Type B pancreatic cell (in vitro differentiated cells): Measurements from ENCODE around the gene ITIH3. TPM values are rescaled to one million over a fixed set of nuclear protein-coding genes. Genes with fewer than 3 reads are reported as not detected.

Experiments
- DNase-seq: peaks from one replicate; pipeline ENCODE4 v3.0.0; 2021; ENCODE audit warnings: mixed read lengths; ENCODE audit not compliant: unreplicated experiment; ENCODE audit errors: extremely low spot score
- H3K27ac Mint-ChIP-seq: 2 replicates; pipeline ENCODE4 v1.8.0; 2021; ENCODE audit warnings: mild to moderate bottlenecking, mixed read lengths
- H3K27me3 Mint-ChIP-seq: 2 replicates; pipeline ENCODE4 v1.8.0; 2021; ENCODE audit warnings: mixed read lengths
- H3K36me3 Mint-ChIP-seq: 2 replicates; pipeline ENCODE4 v1.8.0; 2021; ENCODE audit warnings: mixed read lengths
- H3K4me1 Mint-ChIP-seq: one replicate; pipeline ENCODE4 v1.8.0; 2021; ENCODE audit warnings: mixed read lengths; ENCODE audit not compliant: unreplicated experiment
- H3K4me3 Mint-ChIP-seq: 2 replicates; pipeline ENCODE4 v1.8.0; 2021; ENCODE audit warnings: mild to moderate bottlenecking, mixed read lengths
- H3K9me3 Mint-ChIP-seq: 2 replicates; pipeline ENCODE4 v1.8.0; 2021; ENCODE audit warnings: mixed read lengths
- CTCF ChIP-seq: fragments of 200-600 bp; sonication (generic); conservative IDR thresholded peaks from 2 replicates; pipeline ENCODE4 v1.5.0; 2021; ENCODE audit warnings: antibody characterized with exemption, mild to moderate bottlenecking
- microRNA-seq: library from miRNA; unstranded; fragments of <30 nt; microRNA quantifications from one replicate; pipeline ENCODE4, GENCODE V29; 2020
- total RNA-seq: library from RNA; stranded (reverse); gene quantifications from 2 replicates; pipeline ENCODE4 v1.2.1, GENCODE V29; 2021; ENCODE audit warnings: low replicate concordance

ITIH3 gene
- total RNA-seq, 1 donor from 2014 or later, result 0.97 TPM

DNA sequence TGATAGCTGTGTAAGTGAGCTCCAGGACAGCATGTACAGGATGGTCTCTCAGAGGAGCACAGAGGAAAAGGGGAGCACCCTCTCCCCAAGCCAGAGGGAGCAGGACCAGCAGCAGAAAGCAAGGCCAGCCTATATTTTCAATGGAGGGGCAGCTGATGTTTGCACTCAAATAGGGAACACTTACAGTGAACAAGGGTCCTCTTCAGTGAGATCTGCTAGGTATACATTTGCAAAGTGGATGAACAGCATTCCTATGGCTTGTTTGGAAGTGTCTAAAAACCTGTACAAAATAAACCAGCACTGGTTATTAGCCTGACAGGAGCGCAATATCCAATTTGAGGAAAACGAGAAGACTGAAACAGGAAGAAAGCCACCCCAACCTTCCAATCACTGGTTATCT, 57.8 kb downstream of the ITIH3 start:
- no peak overlapping the region for H3K4me3 Mint-ChIP-seq
- peaks cover 5% of the 10 kb centered on the region for H3K36me3 Mint-ChIP-seq
- TF ChIP-seq CTCF, result no peak
- no peaks in the 10 kb centered on the region for H3K9me3 Mint-ChIP-seq
- no peak overlapping the region for H3K27ac Mint-ChIP-seq
- no peaks in the 10 kb centered on the region for H3K27me3 Mint-ChIP-seq
- DNase-seq, result no peak
- H3K4me1 Mint-ChIP-seq, result no peaks in the 10 kb centered on the region

- Mint-ChIP-seq H3K4me1 (no peaks in the 10 kb centered on the region), H3K27ac (no peak overlapping the region), H3K9me3 (no peaks in the 10 kb centered on the region), H3K36me3 (peaks cover 5% of the 10 kb centered on the region), H3K27me3 (no peaks in the 10 kb centered on the region), H3K4me3 (no peak overlapping the region)
- no peak for DNase-seq
- no peak for TF ChIP-seq CTCF
Observed at GRCh38 chr3:52854013-52854412, 59.4 kb downstream of the ITIH3 start.

GRCh38 chr3:52856666-52857065, 62.1 kb downstream of the ITIH3 start:
- Mint-ChIP-seq H3K9me3 (no peaks in the 10 kb centered on the region), H3K36me3 (peaks cover 9% of the 10 kb centered on the region), H3K27me3 (no peaks in the 10 kb centered on the region), H3K4me3 (no peak overlapping the region), H3K27ac (no peak overlapping the region), H3K4me1 (no peaks in the 10 kb centered on the region)
- DNase-seq, result no peak
- no peak for TF ChIP-seq CTCF

DNA sequence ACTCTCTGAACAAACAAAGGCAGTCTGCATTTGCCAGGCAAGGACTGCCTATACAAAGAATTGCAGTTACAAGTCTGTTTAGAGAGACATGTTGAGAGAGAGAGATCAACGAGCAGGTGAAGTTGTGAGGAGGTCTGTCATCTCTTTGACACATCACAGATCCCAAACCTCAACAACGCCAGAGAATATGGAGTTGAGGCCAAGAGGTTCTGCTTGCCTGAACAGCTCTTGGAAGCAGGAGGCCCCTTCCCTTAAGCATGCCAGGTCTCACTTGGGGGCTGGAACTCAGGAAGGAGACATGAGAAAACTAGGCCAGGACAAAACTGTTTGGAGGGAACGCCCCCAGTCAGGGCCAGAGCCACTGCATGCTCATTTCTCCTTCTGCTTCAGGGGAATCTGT, 62.5 kb downstream of the ITIH3 start:
- Mint-ChIP-seq H3K36me3 (peaks cover 5% of the 10 kb centered on the region), H3K4me3 (no peak overlapping the region), H3K27me3 (no peaks in the 10 kb centered on the region), H3K9me3 (no peaks in the 10 kb centered on the region), H3K4me1 (no peaks in the 10 kb centered on the region), H3K27ac (no peak overlapping the region)
- TF ChIP-seq CTCF, result no peak
- no peak for DNase-seq

DNA sequence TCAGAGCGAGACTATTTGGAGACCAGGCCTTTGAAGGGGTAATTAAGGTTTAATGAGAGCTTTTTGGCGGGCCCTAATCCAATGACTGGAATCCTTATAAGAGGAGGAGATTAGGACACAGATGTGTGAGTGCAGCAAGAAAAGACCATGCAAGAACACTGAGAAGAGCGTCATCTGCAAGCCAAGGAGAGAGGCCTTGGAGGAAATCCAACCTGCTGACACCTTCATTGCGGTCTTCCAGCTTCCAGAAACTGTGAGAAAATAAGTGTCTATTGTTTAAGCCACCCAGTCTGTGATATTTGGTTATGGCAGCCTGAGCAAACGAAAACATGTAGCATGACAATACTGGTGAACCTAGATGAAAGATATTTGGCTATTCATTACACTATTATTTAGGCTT, 63.3 kb downstream of the ITIH3 start:
- Mint-ChIP-seq H3K4me1 (no peaks in the 10 kb centered on the region), H3K4me3 (no peak overlapping the region), H3K27me3 (no peaks in the 10 kb centered on the region), H3K36me3 (peaks cover 11% of the 10 kb centered on the region), H3K9me3 (no peaks in the 10 kb centered on the region), H3K27ac (no peak overlapping the region)
- TF ChIP-seq CTCF, result no peak
- no peak for DNase-seq

Small RNA genes within 50 kb of the gene (microRNA-seq; reads per million reads assigned to microRNA genes)
- not detected for gene MIR8064

Other genes starting within 250 kb of the ITIH3 start
- gene PBRM1, start 108.9 kb upstream of the ITIH3 start, total RNA-seq, result 78.3 and 88.6 TPM in 2 replicates
- 114 and 118 TPM in 2 replicates for gene GNL3, start 108.8 kb upstream of the ITIH3 start, total RNA-seq
- gene GLT8D1, start 89.0 kb upstream of the ITIH3 start, total RNA-seq, result 66.1 and 72.7 TPM in 2 replicates
- 102 and 119 TPM in 2 replicates for gene SPCS1, start 88.7 kb upstream of the ITIH3 start, total RNA-seq
- gene NEK4, start 23.9 kb upstream of the ITIH3 start, total RNA-seq, result 38.3 and 47.2 TPM in 2 replicates
- 8.0 and 12.2 TPM in 2 replicates for gene ITIH1, start 17.2 kb upstream of the ITIH3 start, total RNA-seq
- 4.1 and 14.0 TPM in 2 replicates for gene ITIH4, start 35.9 kb downstream of the ITIH3 start, total RNA-seq
- gene MUSTN1, start 40.2 kb downstream of the ITIH3 start, total RNA-seq, result 1.8 TPM in 1 of 2 replicates, not detected in the other
- 13.1 and 28.4 TPM in 2 replicates for gene STIMATE, start 102.8 kb downstream of the ITIH3 start, total RNA-seq